Measurements from ENCODE around the gene HSD17B2. TPM values are rescaled to one million over a fixed set of nuclear protein-coding genes. Genes with fewer than 3 reads are reported as not detected.
"Not testable (repeated sequence)": the region's sequence is repeated elsewhere in the genome, so short reads cannot be mapped to it uniquely, and the experiment has no call there.

The HSD17B2 gene
- total and polyA plus RNA-seq, 2 donors: 31.6 to 83.2 TPM

DNA sequence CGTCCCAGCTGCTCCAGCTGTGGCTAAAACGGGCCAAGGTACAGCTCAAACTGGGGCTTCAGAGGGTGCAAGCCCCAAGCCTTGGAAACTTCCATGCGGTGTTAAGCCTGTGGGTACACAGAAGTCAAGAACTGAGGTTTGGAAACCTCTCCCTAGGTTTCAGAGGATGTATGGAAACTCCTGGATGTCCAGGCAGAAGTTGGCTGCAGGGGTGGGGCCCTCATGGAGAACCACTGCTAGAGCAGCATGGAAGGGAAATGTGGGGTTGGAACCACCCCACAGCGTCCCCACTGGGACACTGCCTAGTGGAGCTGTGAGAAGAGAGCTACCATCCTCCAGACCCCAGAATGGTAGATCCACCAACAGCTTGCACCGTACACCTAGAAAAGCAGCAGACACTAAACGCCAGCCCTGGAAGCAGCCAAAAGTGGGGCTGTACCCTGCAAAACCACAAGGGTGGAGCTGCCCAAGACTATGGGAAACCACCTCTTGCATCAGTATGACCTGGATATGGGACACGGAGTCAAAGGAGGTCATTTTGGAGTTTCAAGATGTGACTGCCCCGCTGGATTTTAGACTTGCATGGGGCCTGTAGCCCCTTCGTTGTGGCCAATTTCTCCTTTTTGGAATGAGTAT is 26.0 kb upstream of the HSD17B2 start:
- WGBS: 88% methylated on average over 9 of the region's 9 CpGs
- Histone ChIP-seq H3K4me3 (ENCODE audit: low read depth, low read length) (no peak overlapping the region), H3K27ac (ENCODE audit: low read depth) (no peak overlapping the region), H3K4me1 (ENCODE audit: insufficient read depth) (no peaks in the 10 kb centered on the region), H3K36me3 (ENCODE audit: insufficient read depth) (no peaks in the 10 kb centered on the region)
- DNase-seq (ENCODE audit: extremely low spot score): no peak

DNA sequence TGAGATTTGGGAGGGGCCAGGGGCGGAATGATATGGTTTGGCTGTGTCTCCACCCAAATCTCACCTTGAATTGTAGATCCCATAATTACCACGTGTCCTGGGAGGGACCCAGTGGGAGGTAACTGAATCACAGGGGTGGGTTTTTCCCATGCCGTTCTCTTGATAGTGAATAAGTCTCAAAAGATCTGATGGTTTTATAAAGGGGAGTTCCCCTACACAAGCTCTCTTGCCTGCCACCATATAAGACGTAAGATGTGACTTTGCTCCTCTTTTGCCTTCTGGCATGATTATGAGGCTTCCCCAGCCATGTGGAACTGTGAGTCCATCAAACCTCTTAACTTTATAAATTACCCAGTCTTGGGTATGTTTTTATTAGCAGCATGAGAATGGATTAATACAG is 25.3 kb upstream of the HSD17B2 start:
- H3K4me3 ChIP-seq (ENCODE audit: low read depth, low read length); DNase-seq (ENCODE audit: extremely low spot score); H3K27ac ChIP-seq (ENCODE audit: low read depth); H3K36me3 ChIP-seq (ENCODE audit: insufficient read depth); H3K4me1 ChIP-seq (ENCODE audit: insufficient read depth): not testable (repeated sequence)
- 93% methylated on average over 4 of the region's 4 CpGs for WGBS

DNA sequence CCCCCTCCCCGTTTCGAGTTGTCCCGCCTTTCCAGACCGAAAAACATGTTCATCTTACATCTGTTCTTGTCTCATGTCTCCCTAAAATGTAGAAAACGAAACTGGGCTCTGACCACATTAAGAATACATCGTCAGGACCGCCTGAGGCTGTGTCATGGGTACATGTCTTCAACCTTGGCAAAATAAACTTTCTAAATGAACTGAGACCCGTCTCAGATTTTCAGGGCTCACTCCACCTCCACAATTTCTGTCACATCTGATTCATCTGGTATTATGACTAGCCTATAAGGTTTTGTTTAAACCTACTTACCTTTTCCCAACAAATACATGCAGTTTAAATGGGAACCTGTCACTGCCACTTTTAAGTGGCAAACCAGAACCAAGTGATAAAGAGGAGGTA is 24.4 kb upstream of the HSD17B2 start:
- WGBS: 86% methylated on average over 8 of the region's 8 CpGs

DNA sequence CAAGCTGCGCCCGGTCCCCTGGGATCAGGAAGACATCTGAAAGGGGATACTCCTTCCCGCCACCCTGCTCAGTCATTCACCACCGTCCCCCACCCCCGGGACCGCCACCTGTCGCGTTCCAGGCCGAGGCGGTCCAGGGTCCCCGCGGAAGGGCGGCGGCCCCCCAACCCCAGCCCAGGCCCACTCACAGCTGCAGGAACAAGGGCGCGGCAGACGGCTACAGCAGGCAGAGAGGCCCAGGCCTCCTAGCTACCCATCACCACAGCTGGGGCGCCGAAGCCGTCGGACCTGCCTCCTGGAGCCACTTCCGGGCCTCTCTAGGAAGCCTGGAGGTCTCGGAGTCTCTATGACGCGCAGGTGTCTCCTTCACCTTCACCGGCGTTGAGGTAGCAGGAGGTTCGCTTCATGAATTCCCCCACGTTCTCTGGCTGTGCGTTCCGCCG is 23.8 kb upstream of the HSD17B2 start, which contains the start of gene SDR42E1:
Gene SDR42E1, minus strand, starts transcription at position 272 of the 443 bp plus-strand sequence. CDS start 10,612 bp downstream, outside the sequence.
- Histone ChIP-seq H3K4me3 (ENCODE audit: low read depth, low read length) (peak within 1 kb of the TSS; percentile 60), H3K36me3 (ENCODE audit: insufficient read depth) (no peaks in the 10 kb centered on the region), H3K4me1 (ENCODE audit: insufficient read depth) (no peaks in the 10 kb centered on the region), H3K27ac (ENCODE audit: low read depth) (no peak within 1 kb of the TSS)
- WGBS: 13% methylated on average over 32 of the region's 32 CpGs
- DNase-seq (ENCODE audit: extremely low spot score): no peak

More for the DNA sequence above, 24.4 kb upstream of the HSD17B2 start:
- no peaks in the 10 kb centered on the region for H3K36me3 ChIP-seq (ENCODE audit: insufficient read depth)
- H3K4me3 ChIP-seq (ENCODE audit: low read depth, low read length): peak overlapping the region; percentile 60
- H3K4me1 ChIP-seq (ENCODE audit: insufficient read depth): no peaks in the 10 kb centered on the region
- DNase-seq (ENCODE audit: extremely low spot score): no peak
- no peak overlapping the region for H3K27ac ChIP-seq (ENCODE audit: low read depth)

DNA sequence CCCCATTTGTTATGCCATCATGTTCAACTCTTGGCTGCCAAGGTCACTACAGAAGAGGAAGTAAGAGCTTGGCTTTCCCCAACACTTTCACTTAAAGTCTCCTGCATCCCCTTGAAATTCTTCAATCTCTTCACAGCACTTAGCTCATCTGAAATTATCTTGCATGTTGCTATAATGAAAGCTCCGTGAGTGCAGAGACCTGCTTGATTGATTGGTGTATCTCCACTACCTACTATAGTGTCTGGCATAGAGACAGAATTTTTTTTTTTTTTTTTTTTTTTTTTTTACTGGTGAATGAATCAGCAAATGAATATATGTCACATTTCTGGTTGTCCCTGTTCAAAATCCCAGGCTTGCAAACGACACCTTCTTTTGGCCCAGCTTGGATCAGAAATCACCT is 21.9 kb upstream of the HSD17B2 start:
- 87% methylated on average over 2 of the region's 2 CpGs for WGBS
- Histone ChIP-seq H3K27ac (ENCODE audit: low read depth) (no peak overlapping the region), H3K4me1 (ENCODE audit: insufficient read depth) (no peaks in the 10 kb centered on the region), H3K36me3 (ENCODE audit: insufficient read depth) (no peaks in the 10 kb centered on the region), H3K4me3 (ENCODE audit: low read depth, low read length) (no peak overlapping the region)
- DNase-seq (ENCODE audit: extremely low spot score): no peak

DNA sequence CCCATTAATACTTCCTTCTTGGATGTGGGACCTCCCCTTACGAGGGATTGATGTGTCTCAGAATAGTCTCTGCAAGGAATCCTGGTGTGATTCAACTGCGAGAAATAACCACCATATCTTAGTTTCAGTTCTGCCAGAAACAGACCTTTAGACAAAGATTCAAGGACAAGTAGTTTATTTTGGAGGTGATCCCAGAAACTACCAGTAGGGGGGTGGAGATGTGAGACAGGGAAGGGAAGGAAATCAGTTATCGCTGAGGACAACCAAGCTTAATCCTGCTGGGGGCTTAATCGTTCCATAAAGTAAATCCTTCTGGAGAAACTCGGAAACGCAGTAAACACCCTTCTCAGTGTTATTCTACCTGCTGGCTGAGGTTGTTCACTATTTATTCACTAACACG is 18.8 kb upstream of the HSD17B2 start:
- no peak overlapping the region for H3K4me3 ChIP-seq (ENCODE audit: low read depth, low read length)
- WGBS: 24% methylated on average over 7 of the region's 7 CpGs
- no peaks in the 10 kb centered on the region for H3K4me1 ChIP-seq (ENCODE audit: insufficient read depth)
- H3K36me3 ChIP-seq (ENCODE audit: insufficient read depth): no peaks in the 10 kb centered on the region
- no peak overlapping the region for H3K27ac ChIP-seq (ENCODE audit: low read depth)
- no peak for DNase-seq (ENCODE audit: extremely low spot score)

DNA sequence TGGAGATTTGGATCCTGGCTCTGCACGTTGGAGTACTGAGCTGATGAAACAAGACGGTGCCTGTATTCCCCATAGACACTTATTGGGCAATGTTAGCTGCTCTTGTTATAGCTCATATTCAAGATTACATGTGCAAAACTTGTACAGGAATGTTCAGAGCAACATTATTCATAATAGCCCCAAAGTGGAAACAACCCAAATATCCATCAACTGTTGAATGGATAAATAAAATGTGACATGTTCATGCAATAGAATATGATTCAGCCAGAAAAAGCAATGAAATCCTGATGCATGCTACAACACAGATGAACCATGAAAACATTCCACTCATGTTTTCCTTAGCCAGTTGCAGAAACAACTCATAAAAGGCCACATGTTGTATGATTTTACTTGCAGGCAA is 18.1 kb upstream of the HSD17B2 start:
- Histone ChIP-seq H3K4me3 (ENCODE audit: low read depth, low read length) (no peak overlapping the region), H3K4me1 (ENCODE audit: insufficient read depth) (no peaks in the 10 kb centered on the region), H3K27ac (ENCODE audit: low read depth) (no peak overlapping the region), H3K36me3 (ENCODE audit: insufficient read depth) (no peaks in the 10 kb centered on the region)
- DNase-seq (ENCODE audit: extremely low spot score): no peak
- WGBS: 45% methylated on average over 2 of the region's 2 CpGs

DNA sequence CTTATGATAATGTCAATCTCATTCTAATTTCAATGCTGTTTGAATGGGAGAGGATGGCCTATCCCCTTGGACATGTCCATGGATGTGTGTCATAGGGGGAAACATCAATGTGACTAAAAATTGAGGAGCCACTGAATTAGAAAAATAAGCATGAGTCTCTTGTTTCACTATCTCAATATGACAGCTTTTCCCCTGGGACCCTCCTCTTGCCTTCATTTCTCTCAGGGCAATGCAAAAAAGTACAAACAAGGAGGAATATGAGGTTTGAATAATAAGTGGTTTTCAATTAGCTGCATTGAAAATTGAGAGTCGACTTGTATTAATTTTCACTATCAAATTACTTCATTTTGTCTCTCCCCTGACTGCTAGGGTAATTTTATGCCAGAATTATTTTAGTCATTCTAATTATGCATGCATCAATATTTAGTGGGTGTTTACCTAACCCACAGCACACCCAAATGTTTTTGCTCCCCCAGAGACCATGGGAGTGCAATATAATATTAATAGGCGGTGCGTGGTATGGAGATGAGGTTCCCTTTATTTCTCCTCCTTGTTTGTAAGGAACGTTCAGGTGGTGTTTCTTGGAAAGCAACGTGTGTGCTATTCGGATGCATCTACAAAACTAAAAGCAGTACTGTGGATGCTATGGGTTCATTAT is 17.0 kb upstream of the HSD17B2 start:
- Histone ChIP-seq H3K4me1 (ENCODE audit: insufficient read depth) (no peaks in the 10 kb centered on the region), H3K36me3 (ENCODE audit: insufficient read depth) (no peaks in the 10 kb centered on the region), H3K27ac (ENCODE audit: low read depth) (no peak overlapping the region), H3K4me3 (ENCODE audit: low read depth, low read length) (no peak overlapping the region)
- WGBS: 85% methylated on average over 6 of the region's 6 CpGs
- no peak for DNase-seq (ENCODE audit: extremely low spot score)

DNA sequence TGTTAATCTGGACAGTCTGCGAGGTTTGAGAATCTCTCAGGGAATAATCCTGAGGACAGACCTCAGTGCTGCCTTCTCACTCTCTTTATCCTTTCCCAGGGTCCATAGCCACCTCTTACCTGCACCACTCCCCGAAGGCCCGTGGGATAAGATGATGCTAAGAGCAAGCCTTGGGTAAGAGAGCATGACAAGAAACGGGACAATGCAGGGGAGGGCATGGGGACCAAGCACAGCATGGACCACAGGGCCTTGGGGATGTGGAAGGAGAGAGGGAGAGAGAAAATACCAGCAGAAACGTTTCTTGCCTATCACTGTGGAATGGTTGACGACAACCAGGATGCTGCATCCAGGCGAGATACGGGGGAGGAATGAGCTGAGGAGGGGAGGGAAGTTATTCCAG is 15.5 kb upstream of the HSD17B2 start:
- no peak overlapping the region for H3K4me3 ChIP-seq (ENCODE audit: low read depth, low read length)
- H3K36me3 ChIP-seq (ENCODE audit: insufficient read depth): no peaks in the 10 kb centered on the region
- H3K27ac ChIP-seq (ENCODE audit: low read depth): no peak overlapping the region
- no peak for DNase-seq (ENCODE audit: extremely low spot score)
- no peaks in the 10 kb centered on the region for H3K4me1 ChIP-seq (ENCODE audit: insufficient read depth)
- 62% methylated on average over 8 of the region's 8 CpGs for WGBS

DNA sequence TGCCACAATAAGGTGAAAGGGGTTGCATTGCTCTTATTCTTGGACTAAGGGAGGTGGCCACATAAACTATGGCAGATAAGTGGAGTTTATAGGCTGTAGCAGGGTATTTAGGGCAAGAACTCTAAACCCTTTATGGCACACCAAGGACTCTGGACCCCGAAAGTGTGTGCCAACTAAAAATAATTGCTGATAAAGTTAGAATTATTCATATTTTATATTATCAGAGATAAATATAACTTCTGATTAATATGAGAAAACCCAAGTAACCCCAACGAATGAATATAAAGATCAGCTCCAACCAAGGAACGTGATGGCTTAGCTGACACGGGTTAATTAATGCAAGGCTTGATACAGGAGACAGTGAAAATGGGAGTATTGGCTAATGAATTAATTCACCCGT is 15.0 kb upstream of the HSD17B2 start:
- no peak for DNase-seq (ENCODE audit: extremely low spot score)
- H3K27ac ChIP-seq (ENCODE audit: low read depth): no peak overlapping the region
- H3K4me1 ChIP-seq (ENCODE audit: insufficient read depth): no peaks in the 10 kb centered on the region
- no peaks in the 10 kb centered on the region for H3K36me3 ChIP-seq (ENCODE audit: insufficient read depth)
- WGBS: 87% methylated on average over 5 of the region's 5 CpGs
- H3K4me3 ChIP-seq (ENCODE audit: low read depth, low read length): no peak overlapping the region

DNA sequence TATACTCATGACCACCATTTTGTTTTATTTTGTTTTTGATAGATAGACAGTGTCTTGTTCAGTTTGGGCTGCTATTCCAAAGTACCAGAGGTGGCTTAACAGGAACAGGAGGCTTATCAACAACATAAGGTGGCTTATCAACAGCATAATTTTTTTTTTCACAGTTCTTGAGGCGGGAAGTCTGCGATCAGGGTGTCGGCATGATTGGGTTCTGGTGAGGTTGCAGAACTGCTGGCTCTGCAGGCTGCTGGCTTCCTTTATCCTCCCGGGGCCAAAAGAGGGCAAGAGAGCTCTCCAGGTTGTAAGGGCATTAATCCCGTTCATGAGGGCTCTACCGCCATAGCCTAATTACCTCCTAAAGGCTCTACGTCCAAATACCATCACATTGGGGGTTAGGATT is 11.8 kb upstream of the HSD17B2 start:
- no peak for DNase-seq (ENCODE audit: extremely low spot score)
- H3K36me3 ChIP-seq (ENCODE audit: insufficient read depth): no peaks in the 10 kb centered on the region
- no peak overlapping the region for H3K4me3 ChIP-seq (ENCODE audit: low read depth, low read length)
- 84% methylated on average over 7 of the region's 7 CpGs for WGBS
- H3K4me1 ChIP-seq (ENCODE audit: insufficient read depth): no peaks in the 10 kb centered on the region
- no peak overlapping the region for H3K27ac ChIP-seq (ENCODE audit: low read depth)

DNA sequence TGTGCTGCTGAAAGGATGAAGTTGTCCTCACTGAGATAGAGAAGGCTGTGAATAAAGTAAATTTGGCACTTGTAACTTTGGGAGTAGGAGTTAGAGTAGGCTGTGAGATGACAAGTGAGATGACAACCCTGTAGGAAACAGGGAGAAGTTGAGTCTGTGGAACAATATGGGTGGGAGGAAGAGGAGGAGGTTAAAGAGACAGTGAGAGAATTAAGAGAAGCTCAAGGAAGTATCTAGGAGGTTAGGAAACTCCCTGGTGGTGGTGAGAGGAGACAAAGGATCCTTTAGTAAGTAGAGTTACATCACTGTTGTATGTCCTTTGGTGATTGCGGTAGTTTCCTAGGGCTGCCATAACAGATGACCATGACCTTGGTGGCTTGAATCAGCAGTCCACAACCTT is 10.7 kb upstream of the HSD17B2 start:
- no peak overlapping the region for H3K4me3 ChIP-seq (ENCODE audit: low read depth, low read length)
- H3K27ac ChIP-seq (ENCODE audit: low read depth): no peak overlapping the region
- no peaks in the 10 kb centered on the region for H3K4me1 ChIP-seq (ENCODE audit: insufficient read depth)
- no peaks in the 10 kb centered on the region for H3K36me3 ChIP-seq (ENCODE audit: insufficient read depth)
- no peak for DNase-seq (ENCODE audit: extremely low spot score)
- 100% methylated on average over 1 of the region's 1 CpG for WGBS

DNA sequence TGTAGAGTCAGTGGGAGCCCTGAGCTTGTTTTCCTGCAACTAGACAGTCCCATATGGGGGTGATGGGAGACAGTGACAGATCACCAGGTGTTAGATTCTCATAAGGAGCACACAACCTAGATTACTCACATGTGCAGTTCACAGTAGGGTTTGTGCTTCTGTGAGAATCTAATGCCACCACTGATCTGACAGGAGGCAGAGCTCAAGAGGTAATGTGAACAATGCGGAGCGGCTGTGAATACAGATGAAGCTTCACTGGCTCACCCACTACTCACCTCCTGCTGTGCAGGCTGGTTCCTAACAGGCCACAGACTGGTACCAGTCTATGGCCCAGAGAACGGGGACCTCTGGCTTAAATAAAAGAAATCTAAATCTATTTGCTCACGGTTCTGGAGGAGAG is 10.2 kb upstream of the HSD17B2 start:
- DNase-seq (ENCODE audit: extremely low spot score): no peak
- H3K4me1 ChIP-seq (ENCODE audit: insufficient read depth): no peaks in the 10 kb centered on the region
- WGBS: 88% methylated on average over 4 of the region's 4 CpGs
- H3K36me3 ChIP-seq (ENCODE audit: insufficient read depth): no peaks in the 10 kb centered on the region
- H3K4me3 ChIP-seq (ENCODE audit: low read depth, low read length): no peak overlapping the region
- no peak overlapping the region for H3K27ac ChIP-seq (ENCODE audit: low read depth)

DNA sequence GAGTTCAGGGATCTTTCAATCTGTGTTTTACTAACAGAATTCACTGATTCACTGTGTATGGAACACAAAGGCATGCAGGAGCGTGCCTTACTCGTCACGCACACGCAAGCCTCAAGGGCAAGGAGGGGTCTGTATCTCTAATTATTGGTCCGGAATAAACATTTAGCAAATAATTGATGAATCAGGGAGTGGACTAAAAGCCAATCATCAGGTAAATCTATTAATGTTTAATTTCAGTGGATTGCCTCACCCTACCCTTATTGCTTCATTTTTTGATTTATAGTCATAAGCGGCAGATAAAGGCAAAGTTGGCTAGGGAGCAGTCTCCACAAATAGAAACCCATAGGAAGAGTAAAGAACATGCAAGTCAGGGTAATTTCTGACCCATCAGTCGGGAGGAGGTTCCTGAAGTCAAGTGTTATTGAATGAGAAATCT is 7.4 kb upstream of the HSD17B2 start:
- DNase-seq (ENCODE audit: extremely low spot score): no peak
- WGBS: 76% methylated on average over 7 of the region's 7 CpGs
- Histone ChIP-seq H3K36me3 (ENCODE audit: insufficient read depth) (no peaks in the 10 kb centered on the region), H3K27ac (ENCODE audit: low read depth) (peak overlapping the region; percentile 29), H3K4me1 (ENCODE audit: insufficient read depth) (no peaks in the 10 kb centered on the region), H3K4me3 (ENCODE audit: low read depth, low read length) (no peak overlapping the region)

Measured in urinary bladder (tissue), 4 donors.